AG10803 (cell line): ENCODE data around the gene GNAL.

Experiments
- DNase-seq: peaks from one replicate; pipeline ENCODE4 v3.0.0; 2010; ENCODE audit warnings: low read depth
- H3K4me3 ChIP-seq: 2 replicates; pipeline ENCODE4 v1.5.1; 2011; ENCODE audit warnings: mild to moderate bottlenecking, low read length, control low read depth
- TF ChIP-seq, protein P1 (sequence below): conservative IDR thresholded peaks from 2 replicates; pipeline ENCODE4 v1.5.1; 2011; ENCODE audit warnings: mild to moderate bottlenecking, low read length, control low read depth, inconsistent platforms

GNAL gene

DNA sequence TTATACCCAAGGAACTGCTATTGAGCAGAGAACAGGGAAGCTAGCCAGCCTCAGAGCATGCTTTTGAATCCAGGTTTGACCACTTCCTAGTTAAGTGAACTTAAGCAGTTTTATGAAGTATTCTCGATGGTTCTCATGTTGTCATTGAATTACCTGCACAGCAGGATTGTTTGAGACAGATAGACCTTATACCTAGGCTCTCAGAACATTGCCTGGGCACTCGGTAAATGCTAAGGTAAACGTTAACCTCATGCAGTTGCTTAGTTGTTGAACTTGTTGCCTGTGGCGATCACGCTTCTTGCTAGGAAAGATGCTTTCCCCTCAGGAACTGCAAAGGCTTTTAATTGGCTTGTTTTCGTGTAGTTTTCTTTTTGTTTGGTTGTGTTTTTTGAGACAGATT lies 128.2 kb downstream of the GNAL start:
- TF ChIP-seq, protein P1, sequence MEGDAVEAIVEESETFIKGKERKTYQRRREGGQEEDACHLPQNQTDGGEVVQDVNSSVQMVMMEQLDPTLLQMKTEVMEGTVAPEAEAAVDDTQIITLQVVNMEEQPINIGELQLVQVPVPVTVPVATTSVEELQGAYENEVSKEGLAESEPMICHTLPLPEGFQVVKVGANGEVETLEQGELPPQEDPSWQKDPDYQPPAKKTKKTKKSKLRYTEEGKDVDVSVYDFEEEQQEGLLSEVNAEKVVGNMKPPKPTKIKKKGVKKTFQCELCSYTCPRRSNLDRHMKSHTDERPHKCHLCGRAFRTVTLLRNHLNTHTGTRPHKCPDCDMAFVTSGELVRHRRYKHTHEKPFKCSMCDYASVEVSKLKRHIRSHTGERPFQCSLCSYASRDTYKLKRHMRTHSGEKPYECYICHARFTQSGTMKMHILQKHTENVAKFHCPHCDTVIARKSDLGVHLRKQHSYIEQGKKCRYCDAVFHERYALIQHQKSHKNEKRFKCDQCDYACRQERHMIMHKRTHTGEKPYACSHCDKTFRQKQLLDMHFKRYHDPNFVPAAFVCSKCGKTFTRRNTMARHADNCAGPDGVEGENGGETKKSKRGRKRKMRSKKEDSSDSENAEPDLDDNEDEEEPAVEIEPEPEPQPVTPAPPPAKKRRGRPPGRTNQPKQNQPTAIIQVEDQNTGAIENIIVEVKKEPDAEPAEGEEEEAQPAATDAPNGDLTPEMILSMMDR: no peak
- no peak overlapping the region for H3K4me3 ChIP-seq
- no peak for DNase-seq

DNA sequence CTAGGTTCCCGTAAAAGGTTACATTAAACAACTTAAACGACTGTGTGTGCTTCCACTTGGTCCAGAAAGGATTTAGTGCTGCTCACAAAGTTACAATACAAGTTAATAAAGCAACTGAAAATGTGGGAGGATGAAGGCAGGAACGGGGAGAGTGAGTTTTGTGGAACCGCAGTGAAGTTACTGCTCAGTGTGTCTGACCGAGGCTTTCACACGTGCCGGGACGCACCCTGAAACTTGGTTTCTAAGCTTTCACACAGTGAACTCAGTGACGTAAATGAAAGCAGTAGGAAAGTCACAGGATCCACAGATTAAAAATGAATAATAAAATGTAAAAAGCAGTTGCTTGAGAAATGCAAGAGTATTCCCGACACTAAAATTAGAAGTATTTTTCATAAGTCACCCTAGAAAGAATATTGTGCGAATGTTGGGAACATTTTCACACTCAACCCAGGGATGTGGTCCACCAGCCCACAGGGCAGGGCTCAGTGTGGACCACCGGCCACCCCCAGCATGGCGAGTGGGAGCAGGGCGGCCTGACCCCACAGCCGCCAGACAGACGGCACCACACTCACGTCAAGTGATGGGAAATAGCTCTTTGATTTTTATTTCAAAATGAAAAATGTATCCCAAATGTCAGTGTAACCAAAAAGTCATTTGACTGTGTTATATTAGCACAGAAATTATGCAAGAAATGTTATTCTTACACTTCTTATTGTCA lies 129.6 kb downstream of the GNAL start:
- no peak overlapping the region for H3K4me3 ChIP-seq
- no peak for DNase-seq
- TF ChIP-seq, protein P1: no peak

- H3K4me3 ChIP-seq: no peak overlapping the region
- DNase-seq: no peak
- TF ChIP-seq, protein P1: no peak
Measured at GRCh38 chr18:11819938-11820337, 130.9 kb downstream of the GNAL start.

DNA sequence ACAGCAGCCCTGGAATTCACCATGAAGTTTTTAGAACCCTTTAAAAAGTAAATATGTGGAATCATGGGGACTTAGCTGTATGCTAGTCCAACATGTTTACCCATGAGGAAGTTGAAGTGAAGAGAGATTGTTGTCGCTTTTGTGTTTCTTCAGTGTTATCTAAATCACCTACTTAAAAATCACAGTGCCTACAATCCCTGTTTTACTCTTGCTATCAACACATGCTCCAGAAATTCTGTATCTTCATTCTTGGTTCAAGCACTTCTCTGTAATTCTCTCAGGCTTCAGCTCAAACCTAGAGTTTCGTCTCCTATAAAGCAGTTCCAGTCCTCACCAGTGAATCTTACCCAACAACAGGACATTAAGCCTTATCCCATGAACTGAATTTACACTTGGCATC lies 131.6 kb downstream of the GNAL start:
- H3K4me3 ChIP-seq: no peak overlapping the region
- DNase-seq: no peak
- TF ChIP-seq, protein P1: no peak

- TF ChIP-seq, protein P1: no peak
- no peak overlapping the region for H3K4me3 ChIP-seq
- no peak for DNase-seq
Measured at GRCh38 chr18:11821208-11821607, 132.1 kb downstream of the GNAL start.

GRCh38 chr18:11821643-11822237 lies 132.7 kb downstream of the GNAL start:
- TF ChIP-seq, protein P1: no peak
- no peak overlapping the region for H3K4me3 ChIP-seq
- DNase-seq: no peak

- no peak for DNase-seq
- TF ChIP-seq, protein P1: no peak
- no peak overlapping the region for H3K4me3 ChIP-seq
Measured at GRCh38 chr18:11823545-11823944, 134.5 kb downstream of the GNAL start.
